HG02981 (cell line): Measurements from ENCODE around the gene GPS1.

ENCODE experiments used
- ATAC-seq: cut with Tn5 transposase; IDR thresholded peaks from one replicate; pipeline ENCODE4 v1.9.1; 2021; ENCODE audit warnings: mild to moderate bottlenecking, moderate library complexity; ENCODE audit not compliant: unreplicated experiment

The GPS1 gene

DNA sequence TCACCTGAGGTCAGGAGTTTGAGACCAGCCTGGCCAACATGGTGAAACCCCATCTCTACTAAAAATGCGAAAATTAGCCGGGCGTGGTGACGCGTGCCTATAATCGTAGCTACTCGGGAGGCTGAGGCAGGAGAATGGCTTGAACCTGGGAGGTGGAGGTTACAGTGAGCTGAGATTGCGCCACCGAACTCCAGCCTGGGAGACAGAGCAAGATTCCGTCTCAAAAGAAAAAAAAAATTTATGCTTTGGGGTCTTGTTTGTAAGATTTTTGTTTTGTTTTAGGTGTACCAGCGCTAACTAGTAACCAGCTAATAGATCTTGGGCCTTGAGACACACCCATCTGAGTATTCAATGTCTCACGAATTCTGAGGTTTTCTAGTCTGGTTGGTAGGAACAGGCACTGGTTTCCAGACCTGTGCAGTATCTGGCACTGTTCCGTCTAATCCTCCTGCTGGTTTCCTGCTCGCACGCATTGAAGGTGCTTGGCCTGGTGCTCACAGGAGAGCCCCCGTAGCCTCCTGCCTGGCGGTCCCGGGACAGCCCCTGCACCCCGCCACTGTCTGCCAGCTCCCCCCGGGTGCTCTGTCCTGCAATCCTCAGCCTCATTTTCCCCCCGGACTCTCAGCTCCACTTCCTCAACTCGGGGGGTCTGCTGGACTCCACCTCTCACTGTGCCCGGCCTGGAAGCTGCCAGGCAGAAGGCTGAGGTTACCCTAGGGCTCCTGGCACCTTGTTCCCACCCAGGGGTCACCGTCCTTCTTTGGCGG, 24.5 kb downstream of the GPS1 start:
- ATAC-seq: no peak

DNA sequence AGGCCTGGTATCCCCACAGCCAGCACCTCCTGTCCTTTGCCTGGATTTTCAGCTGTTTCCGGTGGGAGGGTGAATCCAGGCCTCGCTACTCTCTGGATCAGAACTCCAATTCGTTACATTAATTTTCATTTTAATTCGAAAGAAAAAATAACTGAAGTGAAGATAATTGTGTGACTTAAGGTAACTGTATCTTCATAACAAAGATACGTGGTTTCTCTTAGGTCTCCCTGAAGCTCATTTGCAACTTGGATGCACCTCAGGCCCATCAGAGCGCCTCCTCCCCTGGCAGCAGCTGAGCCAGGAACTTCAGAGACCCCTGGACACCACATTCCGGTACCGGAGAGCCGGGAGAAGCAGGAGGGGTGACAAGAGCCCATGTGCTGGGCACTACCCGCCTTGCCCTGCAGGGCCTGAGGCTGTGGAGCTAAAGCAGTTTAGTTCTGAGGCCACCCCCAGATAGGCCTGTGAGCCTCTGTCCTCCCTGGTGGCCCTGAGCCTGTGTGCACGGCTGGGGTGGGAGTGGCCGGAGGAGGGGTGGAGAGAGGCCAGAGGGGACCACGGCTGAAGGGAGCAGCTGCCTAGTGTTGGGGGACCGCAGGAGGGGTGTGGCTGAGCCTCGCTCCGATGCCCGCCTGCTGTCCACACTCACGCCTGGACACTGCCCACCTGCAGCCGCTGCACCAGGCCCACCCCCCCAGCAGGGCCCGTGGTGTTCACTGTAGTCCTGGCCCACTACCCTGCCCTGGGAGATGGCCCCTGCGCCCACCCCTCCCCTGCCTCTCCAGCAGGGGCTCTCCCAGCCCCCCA, 25.3 kb downstream of the GPS1 start:
- no peak for ATAC-seq

DNA sequence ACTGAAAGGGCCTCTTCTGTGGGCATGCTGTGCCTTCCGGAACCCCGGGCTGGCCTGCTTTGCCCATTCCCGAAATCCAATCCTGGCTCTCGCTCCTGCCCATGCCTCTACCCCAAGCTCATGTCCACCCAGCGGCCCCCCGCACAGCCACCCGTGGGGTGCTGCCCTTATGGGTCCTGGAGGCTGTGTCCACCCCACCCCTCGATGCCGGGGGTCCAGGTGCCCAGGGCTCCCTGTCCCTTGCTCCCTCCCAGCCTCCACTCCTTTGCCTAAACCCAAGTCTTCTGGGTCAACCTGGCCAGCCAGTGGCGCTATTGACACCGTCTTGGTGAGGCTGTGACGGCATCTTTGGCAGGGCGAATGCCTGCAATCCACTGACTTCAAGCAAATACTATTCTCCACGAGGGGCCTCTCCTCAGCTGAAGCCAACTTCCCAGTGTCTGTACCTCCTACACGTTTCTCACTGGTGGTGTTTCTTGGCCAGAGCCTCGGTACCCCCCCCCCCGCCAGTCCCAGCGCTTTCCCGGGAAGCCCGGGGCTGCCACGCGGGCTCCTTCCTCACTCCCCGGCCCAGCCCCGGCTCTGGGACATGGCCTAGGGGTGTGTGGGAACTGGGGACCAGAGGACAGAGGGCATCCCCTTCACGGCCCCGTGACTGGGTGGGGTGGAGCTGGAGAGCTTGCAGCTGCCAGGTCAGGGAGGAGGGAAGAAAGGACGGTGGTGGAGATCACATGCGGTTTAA, 26.1 kb downstream of the GPS1 start:
- no peak for ATAC-seq

- no peak for ATAC-seq
Observed at GRCh38 chr17:82078433-82078832, 26.7 kb downstream of the GPS1 start.

DNA sequence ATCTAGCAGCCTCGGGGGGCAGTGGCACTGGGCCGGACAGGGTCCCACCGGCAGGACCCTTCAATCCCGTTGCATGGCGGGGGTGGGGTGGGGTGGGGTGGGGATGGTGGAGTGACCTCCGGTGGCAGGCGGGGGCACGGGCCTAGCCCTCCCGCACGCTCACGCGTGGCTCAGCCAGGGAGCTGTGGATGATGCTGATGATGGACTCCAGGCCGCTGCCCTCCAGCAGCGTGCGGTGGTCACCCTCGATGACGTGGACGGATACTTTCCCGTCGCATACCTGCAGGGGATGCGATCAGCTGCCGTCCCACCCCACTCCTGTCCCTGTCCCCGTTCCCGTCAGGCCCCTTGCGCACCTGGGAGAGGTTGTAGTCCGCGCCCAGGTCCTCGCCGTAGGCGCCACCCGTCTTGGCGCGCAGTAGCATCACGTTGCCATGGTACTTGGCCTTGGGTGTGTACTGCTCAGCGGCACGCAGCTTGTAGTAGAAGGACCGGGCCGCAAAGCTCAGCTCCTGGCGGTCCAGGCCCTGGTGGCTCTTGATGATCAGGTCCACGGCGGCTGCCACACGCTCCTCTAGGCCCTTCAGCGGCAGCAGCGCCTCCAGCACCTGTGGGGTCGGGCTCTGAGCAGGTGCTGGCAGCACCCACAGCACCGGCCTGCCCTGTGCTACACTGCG, 27.4 kb downstream of the GPS1 start:
- no peak for ATAC-seq

GRCh38 chr17:82080048-82080788, 28.5 kb downstream of the GPS1 start:
- ATAC-seq: no peak

GRCh38 chr17:82080789-82081464, 29.2 kb downstream of the GPS1 start:
- ATAC-seq: no peak

GRCh38 chr17:82081546-82081945, 29.8 kb downstream of the GPS1 start:
- ATAC-seq: no peak

DNA sequence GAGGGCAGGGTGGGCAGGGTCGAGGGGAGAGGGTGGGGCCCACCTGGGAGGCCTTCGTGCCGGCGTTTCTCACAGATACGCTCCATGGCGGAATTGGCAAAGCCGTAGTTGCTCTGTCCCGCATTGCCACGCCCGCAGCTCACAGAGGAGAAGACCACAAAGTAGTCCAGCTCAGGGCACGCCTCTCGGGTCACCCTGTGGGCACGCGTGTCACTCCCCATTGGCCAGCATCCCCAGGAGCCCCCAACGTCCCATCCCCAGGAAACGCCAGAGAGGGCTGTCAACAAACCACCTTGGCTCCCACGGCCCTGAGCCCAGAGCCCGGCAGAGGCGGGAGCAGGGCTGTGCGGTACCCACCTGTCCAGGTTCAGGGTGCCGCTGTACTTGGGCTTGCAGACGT, 30.3 kb downstream of the GPS1 start:
- ATAC-seq: no peak

- ATAC-seq: no peak
Observed at GRCh38 chr17:82082456-82082855, 30.8 kb downstream of the GPS1 start.

DNA sequence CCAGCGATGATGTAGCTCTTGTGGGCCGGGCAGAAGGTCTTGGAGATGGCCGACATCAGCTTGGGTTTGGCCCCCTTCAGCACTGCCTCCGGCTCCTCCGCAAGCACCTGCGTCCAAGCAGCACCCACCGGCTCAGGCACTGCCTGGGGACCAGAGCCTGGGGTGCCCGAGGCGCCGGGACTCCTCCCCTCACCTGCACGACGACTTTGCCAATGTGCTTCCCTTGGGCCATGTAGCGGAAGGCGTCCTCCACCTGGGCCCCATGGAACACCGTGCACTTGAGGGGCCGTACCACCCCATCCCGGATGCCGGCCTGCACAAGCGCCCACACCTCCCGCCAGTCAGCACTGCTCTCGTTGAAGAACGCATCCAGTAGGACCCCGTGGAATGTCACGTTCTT, 31.3 kb downstream of the GPS1 start:
- no peak for ATAC-seq

- ATAC-seq: no peak
Observed at GRCh38 chr17:82083533-82084359, 32.0 kb downstream of the GPS1 start.

DNA sequence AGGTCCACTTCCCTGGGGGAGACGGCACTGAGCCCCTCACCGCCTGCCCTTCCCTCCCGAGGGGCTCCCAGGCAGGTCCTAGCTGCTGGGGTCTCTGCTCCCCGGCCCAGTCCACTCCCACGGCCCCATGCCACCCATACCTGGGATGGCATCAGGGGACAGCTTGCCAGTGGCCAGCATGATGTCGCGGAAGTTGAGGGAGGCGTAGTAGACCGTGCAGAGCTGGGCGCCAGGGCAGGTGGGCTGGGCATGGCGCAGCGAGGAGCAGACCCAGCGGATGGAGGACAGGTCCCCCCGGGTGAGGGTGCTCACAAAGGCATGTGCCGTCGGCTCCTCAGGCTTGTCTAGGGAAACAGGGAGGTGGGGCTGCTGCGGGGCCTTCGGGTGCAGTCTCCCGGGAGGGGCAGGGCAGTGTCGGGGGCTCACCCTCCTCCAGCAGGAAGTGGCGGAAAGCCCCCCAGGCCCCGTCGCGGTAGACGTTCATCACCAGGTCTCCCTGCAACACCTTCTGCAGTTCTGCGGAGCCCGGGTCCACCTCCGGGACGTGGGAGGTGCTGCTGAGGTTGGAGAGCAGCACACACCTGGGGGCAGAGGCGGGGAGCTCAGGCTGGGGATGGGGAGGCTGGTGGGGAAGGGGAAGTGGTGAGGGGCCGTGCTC, 32.8 kb downstream of the GPS1 start:
- no peak for ATAC-seq

GRCh38 chr17:82085031-82085861, 33.5 kb downstream of the GPS1 start:
- ATAC-seq: no peak

DNA sequence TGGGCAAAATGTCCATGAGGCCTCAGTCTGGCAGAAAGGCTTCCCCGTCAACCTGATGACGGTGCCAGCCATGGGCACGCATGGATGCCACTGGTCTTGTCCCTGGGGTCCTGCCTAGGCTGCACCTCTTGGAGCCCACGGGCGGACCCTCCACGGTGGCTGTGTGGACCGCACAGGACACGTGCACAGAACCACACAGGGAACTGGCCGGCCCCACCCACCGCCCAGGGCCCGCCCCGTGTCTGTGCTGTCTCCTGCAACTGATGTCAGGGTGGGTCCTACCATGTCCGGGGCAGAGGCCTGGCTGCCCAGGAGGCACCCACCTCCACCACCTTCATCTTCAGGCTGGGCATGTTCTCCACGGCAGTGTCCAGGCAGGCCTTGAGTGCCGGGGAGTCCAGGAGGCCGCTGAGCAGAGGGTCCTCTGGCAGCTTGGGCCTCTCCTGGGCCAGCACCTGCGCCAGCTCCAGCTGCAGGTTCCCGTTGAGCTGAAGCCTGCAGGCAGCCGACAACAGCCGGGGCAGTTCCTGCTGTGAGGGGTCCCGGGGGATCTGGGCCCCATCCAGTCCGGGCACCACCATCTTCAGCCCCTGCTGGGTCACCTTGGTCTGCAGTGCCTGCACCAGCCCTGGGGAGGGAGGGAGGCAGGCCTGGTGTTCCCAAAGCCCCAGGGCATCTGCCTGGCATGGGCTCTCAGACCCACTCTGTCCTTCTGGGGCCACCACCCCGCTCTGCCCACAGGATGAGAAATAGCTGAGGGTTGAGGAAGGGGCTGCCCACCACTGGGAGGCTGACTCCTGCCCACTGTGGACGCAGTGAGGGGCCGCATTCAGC, 34.5 kb downstream of the GPS1 start:
- ATAC-seq: no peak
